Measurements from ENCODE around the gene PLCE1. TPM values are rescaled to one million over a fixed set of nuclear protein-coding genes. Genes with fewer than 3 reads are reported as not detected.

PLCE1 gene
- total and polyA plus RNA-seq, 2 of the 13 experiments (the other 11 are each of a cell fraction or from before 2014, with no cell fraction given): 0.04 TPM; not detected in 1

DNA sequence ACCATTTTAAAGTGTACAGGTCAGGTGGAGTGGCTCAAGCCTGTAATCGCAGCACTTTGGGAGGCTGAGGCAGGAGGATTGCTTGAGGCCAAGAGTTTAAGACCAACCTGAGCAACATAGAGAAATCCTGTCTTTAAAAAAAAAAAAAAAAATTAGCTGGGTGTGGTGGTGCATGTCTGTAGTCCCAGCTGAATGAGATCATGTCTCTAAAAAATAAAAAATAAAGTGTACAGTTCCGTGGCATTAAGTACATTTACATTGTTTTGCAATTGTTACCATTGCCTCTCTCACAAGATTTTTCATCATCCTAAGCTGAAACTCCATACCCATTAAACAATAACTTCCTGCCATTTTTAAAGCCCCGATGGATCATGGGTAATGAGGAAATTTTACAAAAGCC, 20.6 kb downstream of the PLCE1 start:
- in situ Hi-C loops (cut with HindIII; ENCODE audit: extremely low pct_ligation_motif_present, low pct_unique_long_range_greater_than_20kb) (no loop called here), intact Hi-C loops (cut with micrococcal nuclease; ENCODE audit: unreplicated experiment) (no loop called here)
- ATAC-seq: no peak
- Histone ChIP-seq H4K20me1 (ENCODE audit: insufficient read depth, low read length) (no peaks in the 10 kb centered on the region), H3K4me1 (ENCODE audit: insufficient read depth, low read length) (no peaks in the 10 kb centered on the region), H3K9ac (ENCODE audit: insufficient read depth, low read depth, low read length) (no peak overlapping the region), H2AFZ (ENCODE audit: low read length) (no peak overlapping the region), H3K4me3 (replicated peaks in 1 of 3; ENCODE audit: insufficient read depth in 1 of 3, low read depth in 2 of 3, low read length in 3 of 3) (no peak overlapping the region), H3K79me2 (ENCODE audit: insufficient read depth, low read length) (no peaks in the 10 kb centered on the region), H3K9me3 (ENCODE audit: low read length) (no peaks in the 10 kb centered on the region), H3K27ac (ENCODE audit: extremely low read length, insufficient read depth, low read length) (no peak overlapping the region), H3K27me3 (ENCODE audit: control insufficient read depth in 1 of 2, insufficient read depth in 2 of 2, low read length in 2 of 2) (no peaks in the 10 kb centered on the region), H3K36me3 (replicated peaks in 1 of 2; ENCODE audit: control insufficient read depth in 1 of 2, insufficient read depth in 2 of 2, low read length in 2 of 2) (no peaks in the 10 kb centered on the region), H3K4me2 (ENCODE audit: low read depth, low read length) (no peak overlapping the region)
- FAIRE-seq: no peak
- CTCF ChIA-PET (ENCODE audit: low intra/inter-chr PET ratio, low total read pairs): no interaction called here
- DNase-seq (ENCODE audit: low spot score): no peak
- no TSS peak for BruUV-seq (replicated peaks)
- WGBS (ENCODE audit: low lambda C conversion rate): 42% methylated on average over 3 of the region's 3 CpGs
- POLR2A ChIA-PET: no interaction called here
- TF ChIP-seq, protein P1, sequence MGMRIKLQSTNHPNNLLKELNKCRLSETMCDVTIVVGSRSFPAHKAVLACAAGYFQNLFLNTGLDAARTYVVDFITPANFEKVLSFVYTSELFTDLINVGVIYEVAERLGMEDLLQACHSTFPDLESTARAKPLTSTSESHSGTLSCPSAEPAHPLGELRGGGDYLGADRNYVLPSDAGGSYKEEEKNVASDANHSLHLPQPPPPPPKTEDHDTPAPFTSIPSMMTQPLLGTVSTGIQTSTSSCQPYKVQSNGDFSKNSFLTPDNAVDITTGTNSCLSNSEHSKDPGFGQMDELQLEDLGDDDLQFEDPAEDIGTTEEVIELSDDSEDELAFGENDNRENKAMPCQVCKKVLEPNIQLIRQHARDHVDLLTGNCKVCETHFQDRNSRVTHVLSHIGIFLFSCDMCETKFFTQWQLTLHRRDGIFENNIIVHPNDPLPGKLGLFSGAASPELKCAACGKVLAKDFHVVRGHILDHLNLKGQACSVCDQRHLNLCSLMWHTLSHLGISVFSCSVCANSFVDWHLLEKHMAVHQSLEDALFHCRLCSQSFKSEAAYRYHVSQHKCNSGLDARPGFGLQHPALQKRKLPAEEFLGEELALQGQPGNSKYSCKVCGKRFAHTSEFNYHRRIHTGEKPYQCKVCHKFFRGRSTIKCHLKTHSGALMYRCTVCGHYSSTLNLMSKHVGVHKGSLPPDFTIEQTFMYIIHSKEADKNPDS (CRISPR knock-in tag; IDR thresholded peaks at IDR 0.05): no peak
- TF ChIP-seq, protein P2, sequence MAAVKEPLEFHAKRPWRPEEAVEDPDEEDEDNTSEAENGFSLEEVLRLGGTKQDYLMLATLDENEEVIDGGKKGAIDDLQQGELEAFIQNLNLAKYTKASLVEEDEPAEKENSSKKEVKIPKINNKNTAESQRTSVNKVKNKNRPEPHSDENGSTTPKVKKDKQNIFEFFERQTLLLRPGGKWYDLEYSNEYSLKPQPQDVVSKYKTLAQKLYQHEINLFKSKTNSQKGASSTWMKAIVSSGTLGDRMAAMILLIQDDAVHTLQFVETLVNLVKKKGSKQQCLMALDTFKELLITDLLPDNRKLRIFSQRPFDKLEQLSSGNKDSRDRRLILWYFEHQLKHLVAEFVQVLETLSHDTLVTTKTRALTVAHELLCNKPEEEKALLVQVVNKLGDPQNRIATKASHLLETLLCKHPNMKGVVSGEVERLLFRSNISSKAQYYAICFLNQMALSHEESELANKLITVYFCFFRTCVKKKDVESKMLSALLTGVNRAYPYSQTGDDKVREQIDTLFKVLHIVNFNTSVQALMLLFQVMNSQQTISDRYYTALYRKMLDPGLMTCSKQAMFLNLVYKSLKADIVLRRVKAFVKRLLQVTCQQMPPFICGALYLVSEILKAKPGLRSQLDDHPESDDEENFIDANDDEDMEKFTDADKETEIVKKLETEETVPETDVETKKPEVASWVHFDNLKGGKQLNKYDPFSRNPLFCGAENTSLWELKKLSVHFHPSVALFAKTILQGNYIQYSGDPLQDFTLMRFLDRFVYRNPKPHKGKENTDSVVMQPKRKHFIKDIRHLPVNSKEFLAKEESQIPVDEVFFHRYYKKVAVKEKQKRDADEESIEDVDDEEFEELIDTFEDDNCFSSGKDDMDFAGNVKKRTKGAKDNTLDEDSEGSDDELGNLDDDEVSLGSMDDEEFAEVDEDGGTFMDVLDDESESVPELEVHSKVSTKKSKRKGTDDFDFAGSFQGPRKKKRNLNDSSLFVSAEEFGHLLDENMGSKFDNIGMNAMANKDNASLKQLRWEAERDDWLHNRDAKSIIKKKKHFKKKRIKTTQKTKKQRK (IDR thresholded peaks at IDR 0.05; ENCODE audit: low read length): no peak
- TF ChIP-seq ZNF816 (CRISPR knock-in tag; IDR thresholded peaks at IDR 0.05; ENCODE audit: borderline replicate concordance) (no peak), ZSCAN22 (CRISPR knock-in tag; IDR thresholded peaks at IDR 0.05) (no peak), ATM (IDR thresholded peaks at IDR 0.05; ENCODE audit: borderline replicate concordance) (no peak), ZNF83 (CRISPR knock-in tag; IDR thresholded peaks at IDR 0.05; ENCODE audit: borderline replicate concordance) (no peak), DNMT1 (CRISPR knock-in tag; IDR thresholded peaks at IDR 0.05) (no peak), ZNF33B (CRISPR knock-in tag; IDR thresholded peaks at IDR 0.05) (no peak), MAFF (IDR thresholded peaks at IDR 0.05; ENCODE audit: low read depth, low read length) (no peak), KDM4B (CRISPR knock-in tag; IDR thresholded peaks at IDR 0.05) (no peak)
- TF ChIP-seq, protein P3, sequence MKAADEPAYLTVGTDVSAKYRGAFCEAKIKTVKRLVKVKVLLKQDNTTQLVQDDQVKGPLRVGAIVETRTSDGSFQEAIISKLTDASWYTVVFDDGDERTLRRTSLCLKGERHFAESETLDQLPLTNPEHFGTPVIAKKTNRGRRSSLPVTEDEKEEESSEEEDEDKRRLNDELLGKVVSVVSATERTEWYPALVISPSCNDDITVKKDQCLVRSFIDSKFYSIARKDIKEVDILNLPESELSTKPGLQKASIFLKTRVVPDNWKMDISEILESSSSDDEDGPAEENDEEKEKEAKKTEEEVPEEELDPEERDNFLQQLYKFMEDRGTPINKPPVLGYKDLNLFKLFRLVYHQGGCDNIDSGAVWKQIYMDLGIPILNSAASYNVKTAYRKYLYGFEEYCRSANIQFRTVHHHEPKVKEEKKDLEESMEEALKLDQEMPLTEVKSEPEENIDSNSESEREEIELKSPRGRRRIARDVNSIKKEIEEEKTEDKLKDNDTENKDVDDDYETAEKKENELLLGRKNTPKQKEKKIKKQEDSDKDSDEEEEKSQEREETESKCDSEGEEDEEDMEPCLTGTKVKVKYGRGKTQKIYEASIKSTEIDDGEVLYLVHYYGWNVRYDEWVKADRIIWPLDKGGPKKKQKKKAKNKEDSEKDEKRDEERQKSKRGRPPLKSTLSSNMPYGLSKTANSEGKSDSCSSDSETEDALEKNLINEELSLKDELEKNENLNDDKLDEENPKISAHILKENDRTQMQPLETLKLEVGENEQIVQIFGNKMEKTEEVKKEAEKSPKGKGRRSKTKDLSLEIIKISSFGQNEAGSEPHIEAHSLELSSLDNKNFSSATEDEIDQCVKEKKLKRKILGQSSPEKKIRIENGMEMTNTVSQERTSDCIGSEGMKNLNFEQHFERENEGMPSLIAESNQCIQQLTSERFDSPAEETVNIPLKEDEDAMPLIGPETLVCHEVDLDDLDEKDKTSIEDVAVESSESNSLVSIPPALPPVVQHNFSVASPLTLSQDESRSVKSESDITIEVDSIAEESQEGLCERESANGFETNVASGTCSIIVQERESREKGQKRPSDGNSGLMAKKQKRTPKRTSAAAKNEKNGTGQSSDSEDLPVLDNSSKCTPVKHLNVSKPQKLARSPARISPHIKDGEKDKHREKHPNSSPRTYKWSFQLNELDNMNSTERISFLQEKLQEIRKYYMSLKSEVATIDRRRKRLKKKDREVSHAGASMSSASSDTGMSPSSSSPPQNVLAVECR (CRISPR knock-in tag; IDR thresholded peaks at IDR 0.05; ENCODE audit: borderline replicate concordance): no peak
- TF ChIP-seq, protein P4, sequence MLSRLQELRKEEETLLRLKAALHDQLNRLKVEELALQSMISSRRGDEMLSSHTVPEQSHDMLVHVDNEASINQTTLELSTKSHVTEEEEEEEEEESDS (CRISPR knock-in tag; IDR thresholded peaks at IDR 0.05; ENCODE audit: borderline replicate concordance): no peak
- TF ChIP-seq, protein P5, sequence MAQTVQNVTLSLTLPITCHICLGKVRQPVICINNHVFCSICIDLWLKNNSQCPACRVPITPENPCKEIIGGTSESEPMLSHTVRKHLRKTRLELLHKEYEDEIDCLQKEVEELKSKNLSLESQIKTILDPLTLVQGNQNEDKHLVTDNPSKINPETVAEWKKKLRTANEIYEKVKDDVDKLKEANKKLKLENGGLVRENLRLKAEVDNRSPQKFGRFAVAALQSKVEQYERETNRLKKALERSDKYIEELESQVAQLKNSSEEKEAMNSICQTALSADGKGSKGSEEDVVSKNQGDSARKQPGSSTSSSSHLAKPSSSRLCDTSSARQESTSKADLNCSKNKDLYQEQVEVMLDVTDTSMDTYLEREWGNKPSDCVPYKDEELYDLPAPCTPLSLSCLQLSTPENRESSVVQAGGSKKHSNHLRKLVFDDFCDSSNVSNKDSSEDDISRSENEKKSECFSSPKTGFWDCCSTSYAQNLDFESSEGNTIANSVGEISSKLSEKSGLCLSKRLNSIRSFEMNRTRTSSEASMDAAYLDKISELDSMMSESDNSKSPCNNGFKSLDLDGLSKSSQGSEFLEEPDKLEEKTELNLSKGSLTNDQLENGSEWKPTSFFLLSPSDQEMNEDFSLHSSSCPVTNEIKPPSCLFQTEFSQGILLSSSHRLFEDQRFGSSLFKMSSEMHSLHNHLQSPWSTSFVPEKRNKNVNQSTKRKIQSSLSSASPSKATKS (CRISPR knock-in tag; IDR thresholded peaks at IDR 0.05): no peak
